PC-3 (cell line): ENCODE results near the gene MYO3B. TPM values are rescaled to one million over a fixed set of nuclear protein-coding genes. Genes with fewer than 3 reads are reported as not detected.

Experiments used
- ATAC-seq: fragments of 200-7000 bp; cut with Tn5 transposase; 2 replicates; pipeline ENCODE4 v1.9.1; 2020; ENCODE audit warnings: mild to moderate bottlenecking, moderate library complexity
- BruUV-seq: library from RNA; stranded (reverse); fragments of 400-500 nt; replicated peaks from 2 replicates; lab custom pipeline; 2021; lab: Mats Ljungman, UMichigan
- CTCF ChIA-PET: fragments of 300-600 bp; sonication (Branson Sonifier 250); formaldehyde crosslinking; loops from one replicate; lab custom pipeline; 2022; ENCODE audit warnings: antibody characterized with exemption; lab: Charles Lee
- POLR2A ChIA-PET: fragments of 300-600 bp; sonication (Branson Sonifier 250); formaldehyde crosslinking; loops from one replicate; lab custom pipeline; 2022; ENCODE audit warnings: antibody characterized with exemption; ENCODE audit not compliant: unreplicated experiment; lab: Charles Lee
- DNase-seq: peaks from one replicate; pipeline ENCODE4 v3.0.0-alpha.2; 2015
- H2AFZ ChIP-seq: fragments of 300-600 bp; sonication (generic); 2 replicates; pipeline ENCODE4 v1.6.0; 2016; ENCODE audit warnings: antibody characterized with exemption, low read length
- H3F3A ChIP-seq: fragments of 300-600 bp; sonication (generic); one replicate; pipeline ENCODE4 v1.6.0; 2017; ENCODE audit warnings: antibody characterized with exemption, low read length, control low read depth, mild to moderate bottlenecking; ENCODE audit not compliant: unreplicated experiment
- H3K27ac ChIP-seq: fragments of 300-600 bp; sonication (generic); 2 replicates; pipeline ENCODE4 v1.5.1; 2016; ENCODE audit warnings: mild to moderate bottlenecking, low read length
- H3K27me3 ChIP-seq: fragments of 300-600 bp; sonication (generic); 2 replicates; pipeline ENCODE4 v1.6.1; 2016; ENCODE audit warnings: low read length, mixed read lengths
- H3K36me3 ChIP-seq: fragments of 300-600 bp; sonication (generic); 2 replicates; pipeline ENCODE4 v1.6.1; 2016; ENCODE audit warnings: low read depth, mixed run types, low read length, mixed read lengths
- H3K4me1 ChIP-seq: fragments of 300-600 bp; sonication (generic); 2 replicates; pipeline ENCODE4 v1.5.1; 2016; ENCODE audit warnings: low read length; ENCODE audit not compliant: insufficient read depth
- H3K4me2 ChIP-seq: fragments of 300-600 bp; sonication (generic); 2 replicates; pipeline ENCODE4 v1.6.0; 2016; ENCODE audit warnings: low read length
- H3K4me3 ChIP-seq: fragments of 300-600 bp; sonication (generic); 2 replicates; pipeline ENCODE4 v1.5.1; 2016; ENCODE audit warnings: mild to moderate bottlenecking, low read length, mixed read lengths
- H3K79me2 ChIP-seq: fragments of 300-600 bp; sonication (generic); 2 replicates; pipeline ENCODE4 v1.6.1; 2017; ENCODE audit warnings: low read length, mixed read lengths
- H3K9ac ChIP-seq: fragments of 300-600 bp; sonication (generic); 2 replicates; pipeline ENCODE4 v1.6.0; 2016; ENCODE audit warnings: mild to moderate bottlenecking, low read length
- H3K9me2 ChIP-seq: fragments of 300-600 bp; sonication (generic); replicated peaks from 2 replicates; pipeline ENCODE4 v1.6.1; 2016; ENCODE audit warnings: mixed run types, low read length, mixed read lengths
- H3K9me3 ChIP-seq: fragments of 300-600 bp; sonication (generic); 2 replicates; pipeline ENCODE4 v1.6.1; 2016; ENCODE audit warnings: low read length, mixed read lengths
- H4K20me1 ChIP-seq: fragments of 300-600 bp; sonication (generic); 2 replicates; pipeline ENCODE4 v1.6.1; 2016; ENCODE audit warnings: low read length, mixed read lengths
- EZH2 ChIP-seq: fragments of 300-600 bp; sonication (generic); IDR thresholded peaks from one replicate; pipeline ENCODE4 v1.6.1; 2017; ENCODE audit warnings: antibody characterized with exemption, mild to moderate bottlenecking, low read length; ENCODE audit not compliant: unreplicated experiment
- EZH2phosphoT487 ChIP-seq: fragments of 300-600 bp; sonication (generic); IDR thresholded peaks from 2 replicates; pipeline ENCODE4 v1.6.1; 2018; ENCODE audit warnings: mild to moderate bottlenecking, antibody characterized with exemption, low read length, borderline replicate concordance
- intact Hi-C: fragments of 100-400 bp; cut with micrococcal nuclease; formaldehyde crosslinking; loops from 2 replicates; pipeline ENCODE4 v1.9.0; 2023
- total RNA-seq: library from RNA; depleted of rRNA; stranded (reverse); fragments of >200 nt; gene quantifications from 2 replicates; pipeline ENCODE4 v1.2.3, GENCODE V29; 2014
- TF ChIP-seq, protein P1 (sequence below): fragments of 300-600 bp; sonication (generic); conservative IDR thresholded peaks from 2 replicates; pipeline ENCODE4 v1.5.1; 2017; ENCODE audit warnings: antibody characterized with exemption, low read depth, mild to moderate bottlenecking, low read length

Gene MYO3B
- total RNA-seq, 1 experiment from 2014 or later = 1.1 TPM

DNA sequence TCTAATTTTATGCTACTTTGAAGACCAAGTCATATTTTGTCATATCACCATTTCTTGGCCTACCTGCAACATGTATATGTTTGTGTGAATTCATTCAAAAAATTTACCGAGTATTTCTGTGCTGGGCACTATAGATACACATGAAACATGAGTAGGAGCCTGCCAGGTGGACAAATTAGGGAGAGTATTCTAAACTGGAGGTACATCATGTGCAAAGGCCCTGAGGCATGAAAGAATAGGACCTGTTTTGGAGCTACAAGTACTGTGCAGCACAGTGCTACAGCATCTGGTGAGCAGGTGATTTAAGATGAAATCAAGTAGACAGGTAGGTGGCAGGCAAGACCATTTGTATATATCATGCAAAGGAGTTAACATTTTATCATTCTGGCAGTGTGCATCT lies 152.9 kb downstream of the MYO3B start:
- Histone ChIP-seq H3K9me3 (no peaks in the 10 kb centered on the region), H3K4me3 (no peak overlapping the region), H3K9me2 (no peaks in the 10 kb centered on the region), H3K36me3 (no peaks in the 10 kb centered on the region), H3F3A (no peaks in the 10 kb centered on the region), H3K4me2 (no peak overlapping the region), H4K20me1 (no peaks in the 10 kb centered on the region), H3K4me1 (no peaks in the 10 kb centered on the region), H3K9ac (no peak overlapping the region), H3K79me2 (no peaks in the 10 kb centered on the region), H3K27ac (no peak overlapping the region), H2AFZ (no peak overlapping the region), H3K27me3 (no peaks in the 10 kb centered on the region; the same call in 1 of the 2 replicates)
- BruUV-seq = no TSS peak
- TF ChIP-seq EZH2 = no peak
- TF ChIP-seq EZH2phosphoT487 = no peak
- TF ChIP-seq, protein P1, sequence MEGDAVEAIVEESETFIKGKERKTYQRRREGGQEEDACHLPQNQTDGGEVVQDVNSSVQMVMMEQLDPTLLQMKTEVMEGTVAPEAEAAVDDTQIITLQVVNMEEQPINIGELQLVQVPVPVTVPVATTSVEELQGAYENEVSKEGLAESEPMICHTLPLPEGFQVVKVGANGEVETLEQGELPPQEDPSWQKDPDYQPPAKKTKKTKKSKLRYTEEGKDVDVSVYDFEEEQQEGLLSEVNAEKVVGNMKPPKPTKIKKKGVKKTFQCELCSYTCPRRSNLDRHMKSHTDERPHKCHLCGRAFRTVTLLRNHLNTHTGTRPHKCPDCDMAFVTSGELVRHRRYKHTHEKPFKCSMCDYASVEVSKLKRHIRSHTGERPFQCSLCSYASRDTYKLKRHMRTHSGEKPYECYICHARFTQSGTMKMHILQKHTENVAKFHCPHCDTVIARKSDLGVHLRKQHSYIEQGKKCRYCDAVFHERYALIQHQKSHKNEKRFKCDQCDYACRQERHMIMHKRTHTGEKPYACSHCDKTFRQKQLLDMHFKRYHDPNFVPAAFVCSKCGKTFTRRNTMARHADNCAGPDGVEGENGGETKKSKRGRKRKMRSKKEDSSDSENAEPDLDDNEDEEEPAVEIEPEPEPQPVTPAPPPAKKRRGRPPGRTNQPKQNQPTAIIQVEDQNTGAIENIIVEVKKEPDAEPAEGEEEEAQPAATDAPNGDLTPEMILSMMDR = no peak
- intact Hi-C loops = no loop called here
- ChIA-PET CTCF (interaction anchor here (0.7 kb wide), 1 partner anchor 32 kb away, joined by 3 read pairs; no protein-coding TSS in a partner anchor), POLR2A (no interaction called here)
- ATAC-seq (no peak), DNase-seq (no peak)

DNA sequence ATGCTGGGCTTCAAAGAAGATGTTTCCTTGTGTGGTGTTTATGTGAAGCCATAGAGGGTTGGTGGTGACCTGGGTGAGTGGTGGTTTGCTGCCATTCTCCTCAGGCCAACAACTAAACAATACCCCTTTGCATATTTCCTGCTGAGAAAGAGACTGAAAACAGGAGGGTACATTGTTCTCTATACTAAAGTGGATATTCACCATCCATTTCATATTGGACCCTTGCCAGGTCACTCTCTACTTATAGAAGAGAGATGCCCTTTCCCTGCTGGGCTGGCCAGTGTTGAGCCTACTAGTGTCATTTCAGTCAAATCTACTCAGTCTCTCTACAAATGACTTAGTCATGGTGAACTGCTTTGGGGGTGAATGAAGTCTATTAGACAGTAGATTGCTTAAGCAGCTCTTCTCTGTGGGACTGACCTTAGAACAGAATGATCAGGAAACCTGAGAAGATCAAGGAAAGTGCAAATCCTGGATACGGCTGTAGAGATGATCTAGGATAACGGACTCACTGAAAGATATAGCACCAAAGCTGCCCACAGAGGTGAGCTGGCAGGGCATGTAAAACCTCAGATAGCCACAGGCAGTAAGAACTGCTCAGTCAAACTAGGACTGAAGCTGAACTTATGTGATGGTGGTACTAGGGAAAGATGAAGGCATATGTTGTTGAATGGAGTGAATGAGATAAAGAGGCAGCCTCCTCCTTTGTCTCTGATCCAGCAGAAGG lies 154.9 kb downstream of the MYO3B start:
- ChIA-PET POLR2A (no interaction called here), CTCF (interaction anchor here (0.9 kb wide), 1 partner anchor 29 kb away, joined by 6 read pairs; no protein-coding TSS in a partner anchor)
- Histone ChIP-seq H4K20me1 (no peaks in the 10 kb centered on the region), H3K4me3 (no peak overlapping the region), H3K4me1 (no peaks in the 10 kb centered on the region), H3K79me2 (no peaks in the 10 kb centered on the region), H2AFZ (no peak overlapping the region), H3K27ac (no peak overlapping the region), H3K9me3 (no peaks in the 10 kb centered on the region), H3K9me2 (no peaks in the 10 kb centered on the region), H3F3A (no peaks in the 10 kb centered on the region), H3K9ac (no peak overlapping the region), H3K27me3 (no peaks in the 10 kb centered on the region; the same call in 1 of the 2 replicates), H3K36me3 (no peaks in the 10 kb centered on the region), H3K4me2 (no peak overlapping the region)
- DNase-seq = no peak
- TF ChIP-seq, protein P1 = no peak
- TF ChIP-seq EZH2phosphoT487 = no peak
- no peak for TF ChIP-seq EZH2
- intact Hi-C loops = no loop called here
- ATAC-seq = no peak
- BruUV-seq = no TSS peak

DNA sequence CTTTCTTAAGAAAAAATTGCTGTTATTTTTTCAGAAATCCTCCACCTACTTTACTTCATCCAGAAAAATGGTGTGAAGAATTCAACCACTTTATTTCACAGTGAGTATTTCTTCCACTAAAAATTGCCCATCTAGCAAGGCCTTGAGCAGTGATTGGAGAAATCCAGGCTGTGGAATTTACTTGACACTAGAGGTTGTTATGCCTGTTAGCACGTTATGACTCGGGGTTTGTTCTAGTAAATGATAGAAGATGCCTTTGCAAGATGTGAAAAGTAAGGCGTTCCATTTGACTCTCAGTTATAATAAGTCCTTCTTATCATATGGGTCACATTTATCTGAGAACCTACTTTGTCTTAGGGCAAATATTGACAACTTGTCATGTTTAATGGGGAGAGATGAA lies 157.4 kb downstream of the MYO3B start:
- H3K79me2 ChIP-seq = no peaks in the 10 kb centered on the region
- no peak overlapping the region for H2AFZ ChIP-seq
- no peaks in the 10 kb centered on the region for H3K36me3 ChIP-seq
- no peaks in the 10 kb centered on the region; the same call in 1 of the 2 replicates for H3K27me3 ChIP-seq
- H3F3A ChIP-seq = no peaks in the 10 kb centered on the region
- H3K9ac ChIP-seq = no peak overlapping the region
- no peak overlapping the region for H3K4me3 ChIP-seq
- BruUV-seq = no TSS peak
- no peaks in the 10 kb centered on the region for H3K9me2 ChIP-seq
- TF ChIP-seq, protein P1 = no peak
- TF ChIP-seq EZH2 (no peak), EZH2phosphoT487 (no peak)
- DNase-seq (no peak), ATAC-seq (no peak)
- CTCF ChIA-PET = no interaction called here
- H3K4me1 ChIP-seq = no peaks in the 10 kb centered on the region; the same call in 1 of the 2 replicates
- no peak overlapping the region for H3K4me2 ChIP-seq
- H4K20me1 ChIP-seq = no peaks in the 10 kb centered on the region
- POLR2A ChIA-PET = interaction anchor here (0.6 kb wide), 1 partner anchor 19 kb away, joined by 3 read pairs; no protein-coding TSS in a partner anchor
- H3K9me3 ChIP-seq = no peaks in the 10 kb centered on the region
- intact Hi-C loops = no loop called here
- H3K27ac ChIP-seq = no peak overlapping the region
